ENCODE results near the gene PTPN18. TPM values are rescaled to one million over a fixed set of nuclear protein-coding genes. Genes with fewer than 3 reads are reported as not detected.
A peak's percentile ranks its signal among the peaks of the same experiment; 100 is the strongest.

PTPN18 gene
- total RNA-seq, 1 experiment from 2014 or later, result 15.7 TPM

- Mint-ChIP-seq H3K9me3 (0 out of 2 replicates have a peak, but pooled peaks cover 7% of the 10 kb centered on the region), H3K27me3 (ENCODE audit: low read depth) (peaks cover 15% of the 10 kb centered on the region), H3K36me3 (peaks cover 23% of the 10 kb centered on the region), H3K4me3 (peak overlapping the region; percentile 82), H3K27ac (peak overlapping the region; percentile 90), H3K4me1 (peaks cover 23% of the 10 kb centered on the region)
- no peak for ATAC-seq
- no peak for TF ChIP-seq SMAD3 (CRISPR knock-in tag; IDR thresholded peaks at IDR 0.05; ENCODE audit: borderline replicate concordance)
- TF ChIP-seq ZNF396 (CRISPR knock-in tag; IDR thresholded peaks at IDR 0.05; ENCODE audit: borderline replicate concordance), result no peak
- TF ChIP-seq NFYB (CRISPR knock-in tag; conservative IDR thresholded peaks at IDR 0.05; ENCODE audit: low read depth), result no peak
- no peak for TF ChIP-seq TP53 (CRISPR knock-in tag; IDR thresholded peaks at IDR 0.05)
- TF ChIP-seq NR2C2 (CRISPR knock-in tag; IDR thresholded peaks at IDR 0.05), result no peak
- TF ChIP-seq JUN (CRISPR knock-in tag; IDR thresholded peaks at IDR 0.05), result no peak
- TF ChIP-seq AR (CRISPR knock-in tag; IDR thresholded peaks at IDR 0.05), result no peak
- TF ChIP-seq ZNF425 (CRISPR knock-in tag; conservative IDR thresholded peaks at IDR 0.05), result no peak
- TF ChIP-seq NFATC4 (CRISPR knock-in tag; IDR thresholded peaks at IDR 0.05), result no peak
- ChIA-PET POLR2A (interaction anchor here (0.9 to 1.0 kb wide), 2 partner anchors 34 to 49 kb away, joined by 4 to 8 read pairs; no protein-coding TSS in a partner anchor), CTCF (interaction anchor here (0.6 to 3.1 kb wide), 6 partner anchors 19 to 157 kb away, joined by 3 to 25 read pairs (median 4); partner anchors contain the start of gene SMPD4)
- DNase-seq (ENCODE audit: low spot score), result no peak
Measured at GRCh38 chr2:130337735-130338325, 18.0 kb upstream of the PTPN18 start.

- Mint-ChIP-seq H3K4me1 (peaks cover 24% of the 10 kb centered on the region), H3K27me3 (ENCODE audit: low read depth) (peaks cover 15% of the 10 kb centered on the region), H3K36me3 (peaks cover 26% of the 10 kb centered on the region), H3K27ac (no peak overlapping the region), H3K9me3 (0 out of 2 replicates have a peak, but pooled peaks cover 7% of the 10 kb centered on the region), H3K4me3 (no peak overlapping the region)
- DNase-seq (ENCODE audit: low spot score), result no peak
- no peak for ATAC-seq
- no peak for TF ChIP-seq TP53 (CRISPR knock-in tag; IDR thresholded peaks at IDR 0.05)
- TF ChIP-seq NFE2L1 (CRISPR knock-in tag; IDR thresholded peaks at IDR 0.05), result no peak
- no peak for TF ChIP-seq CDX4 (CRISPR knock-in tag; IDR thresholded peaks at IDR 0.05; ENCODE audit: borderline replicate concordance)
- TF ChIP-seq ZMAT4 (CRISPR knock-in tag; IDR thresholded peaks at IDR 0.05), result no peak
- TF ChIP-seq ZNF138 (CRISPR knock-in tag; conservative IDR thresholded peaks at IDR 0.05), result no peak
- no peak for TF ChIP-seq MXD4 (CRISPR knock-in tag; IDR thresholded peaks at IDR 0.05; ENCODE audit: borderline replicate concordance)
- TF ChIP-seq NR2C2 (CRISPR knock-in tag; IDR thresholded peaks at IDR 0.05), result no peak
- TF ChIP-seq GRHL2 (CRISPR knock-in tag; IDR thresholded peaks at IDR 0.05; ENCODE audit: insufficient replicate concordance, severe bottlenecking), result no peak
- TF ChIP-seq ZNF425 (CRISPR knock-in tag; conservative IDR thresholded peaks at IDR 0.05), result no peak
- CTCF ChIA-PET, result no interaction called here
- POLR2A ChIA-PET, result no interaction called here
Measured at GRCh38 chr2:130338793-130339345, 17.0 kb upstream of the PTPN18 start.
